BJ (cell line): Measurements from ENCODE around the gene GSK3B. TPM values are rescaled to one million over a fixed set of nuclear protein-coding genes. Genes with fewer than 3 reads are reported as not detected.

Experiments used
- CTCF ChIA-PET: fragments of 350-600 bp; formaldehyde crosslinking; extraction: SDS; loops from one replicate; lab custom pipeline; 2021; ENCODE audit warnings: antibody characterized with exemption, inconsistent platforms; lab: Yijun Ruan, JAX
- POLR2A ChIA-PET: fragments of 300-600 bp; sonication (Branson Sonifier 250); formaldehyde crosslinking; extraction: SDS; loops from one replicate; lab custom pipeline; 2021; ENCODE audit warnings: antibody characterized with exemption; lab: Charles Lee
- DNase-seq: peaks from one replicate; pipeline ENCODE4 v3.0.0-alpha.2; 2011; ENCODE audit warnings: low read depth
- H3K27me3 ChIP-seq: 2 replicates; pipeline ENCODE4 v1.6.0; 2011; ENCODE audit warnings: low read length; ENCODE audit not compliant: control insufficient read depth, insufficient read depth
- H3K36me3 ChIP-seq: 2 replicates; pipeline ENCODE4 v1.5.1; 2011; ENCODE audit warnings: low read length; ENCODE audit not compliant: control insufficient read depth, insufficient read depth
- H3K4me3 ChIP-seq: 2 replicates; pipeline ENCODE4 v1.5.1; 2011; ENCODE audit warnings: low read depth, mild to moderate bottlenecking, control low read depth, low read length
- CTCF ChIP-seq: IDR thresholded peaks from 2 replicates; pipeline ENCODE4 v1.5.1; 2011; ENCODE audit warnings: low read depth, mild to moderate bottlenecking, control low read depth, inconsistent platforms, low read length, moderate library complexity; ENCODE audit not compliant: insufficient read depth
- polyA plus RNA-seq: library from polyadenylated mRNA; depleted of rRNA; stranded (reverse); fragments of >200 nt; gene quantifications from 2 replicates; pipeline ENCODE4 v1.2.3, GENCODE V29; 2011

The GSK3B gene
- polyA plus RNA-seq, 1 experiment: 25.4 TPM

GRCh38 chr3:119794401-119794800, 299.8 kb downstream of the GSK3B start:
- POLR2A ChIA-PET: no interaction called here
- no peaks in the 10 kb centered on the region for H3K36me3 ChIP-seq
- DNase-seq: no peak
- no peak overlapping the region for H3K4me3 ChIP-seq
- CTCF ChIA-PET: interaction anchor here (0.7 kb wide), 1 partner anchor 1385 kb away, joined by 3 read pairs; no protein-coding TSS in a partner anchor
- peaks cover 1% of the 10 kb centered on the region; the same call in 1 of the 2 replicates for H3K27me3 ChIP-seq
- TF ChIP-seq CTCF: no peak

GRCh38 chr3:119792270-119792669, 302.0 kb downstream of the GSK3B start:
- Histone ChIP-seq H3K27me3 (no peaks in the 10 kb centered on the region; the same call in 1 of the 2 replicates), H3K36me3 (no peaks in the 10 kb centered on the region), H3K4me3 (no peak overlapping the region)
- no peak for TF ChIP-seq CTCF
- ChIA-PET CTCF (interaction anchor here (0.6 kb wide), 1 partner anchor 21 kb away, joined by 3 read pairs; no protein-coding TSS in a partner anchor), POLR2A (no interaction called here)
- DNase-seq: no peak

GRCh38 chr3:119790369-119790768, 303.9 kb downstream of the GSK3B start:
- H3K27me3 ChIP-seq: no peaks in the 10 kb centered on the region
- no peak overlapping the region for H3K4me3 ChIP-seq
- no peak for DNase-seq
- no peak for TF ChIP-seq CTCF
- POLR2A ChIA-PET: no interaction called here
- CTCF ChIA-PET: no interaction called here
- no peaks in the 10 kb centered on the region for H3K36me3 ChIP-seq

GRCh38 chr3:119786409-119786808, 307.8 kb downstream of the GSK3B start:
- ChIA-PET CTCF (no interaction called here), POLR2A (no interaction called here)
- Histone ChIP-seq H3K36me3 (no peaks in the 10 kb centered on the region), H3K27me3 (no peaks in the 10 kb centered on the region), H3K4me3 (no peak overlapping the region)
- DNase-seq: no peak
- no peak for TF ChIP-seq CTCF

- CTCF ChIA-PET: interaction anchor here (1.1 kb wide), 1 partner anchor 10 kb away, joined by 3 read pairs; no protein-coding TSS in a partner anchor
- DNase-seq: no peak
- no peak overlapping the region for H3K4me3 ChIP-seq
- no peaks in the 10 kb centered on the region for H3K36me3 ChIP-seq
- no peak for TF ChIP-seq CTCF
- H3K27me3 ChIP-seq: no peaks in the 10 kb centered on the region
- POLR2A ChIA-PET: no interaction called here
These were observed 310.4 kb downstream of the GSK3B start for GRCh38 chr3:119783883-119784282.
